ENCODE results near the gene AGFG1. TPM values are rescaled to one million over a fixed set of nuclear protein-coding genes. Genes with fewer than 3 reads are reported as not detected.

AGFG1 gene
- total RNA-seq, 1 donor from 2014 or later, result 49.5 TPM

GRCh38 chr2:227455200-227455599 lies 16.8 kb upstream of the AGFG1 start:
- no peak for DNase-seq (ENCODE audit: low spot score)
- no peaks in the 10 kb centered on the region for H3K4me1 Mint-ChIP-seq (ENCODE audit: low read depth)
- TF ChIP-seq CTCF (IDR thresholded peaks at IDR 0.05), result no peak
- H3K27me3 Mint-ChIP-seq (ENCODE audit: low read depth), result no peaks in the 10 kb centered on the region
- H3K27ac Mint-ChIP-seq (ENCODE audit: unreplicated experiment), result no peak overlapping the region
- no peaks in the 10 kb centered on the region for H3K9me3 Mint-ChIP-seq (ENCODE audit: low read depth)
- no peaks in the 10 kb centered on the region for H3K36me3 Mint-ChIP-seq (ENCODE audit: low read depth)
- H3K4me3 Mint-ChIP-seq (ENCODE audit: unreplicated experiment), result no peak overlapping the region

GRCh38 chr2:227456102-227456501 lies 15.9 kb upstream of the AGFG1 start:
- H3K4me3 Mint-ChIP-seq (ENCODE audit: unreplicated experiment), result no peak overlapping the region
- no peaks in the 10 kb centered on the region for H3K9me3 Mint-ChIP-seq (ENCODE audit: low read depth)
- H3K4me1 Mint-ChIP-seq (ENCODE audit: low read depth), result no peaks in the 10 kb centered on the region
- no peaks in the 10 kb centered on the region for H3K27me3 Mint-ChIP-seq (ENCODE audit: low read depth)
- H3K27ac Mint-ChIP-seq (ENCODE audit: unreplicated experiment), result no peak overlapping the region
- DNase-seq (ENCODE audit: low spot score), result no peak
- no peaks in the 10 kb centered on the region for H3K36me3 Mint-ChIP-seq (ENCODE audit: low read depth)
- TF ChIP-seq CTCF (IDR thresholded peaks at IDR 0.05), result no peak

- TF ChIP-seq CTCF (IDR thresholded peaks at IDR 0.05), result no peak
- H3K27ac Mint-ChIP-seq (ENCODE audit: unreplicated experiment), result no peak overlapping the region
These were observed 15.2 kb upstream of the AGFG1 start for GRCh38 chr2:227456772-227457171.

GRCh38 chr2:227460070-227460485 lies 11.9 kb upstream of the AGFG1 start:
- Mint-ChIP-seq H3K36me3 (ENCODE audit: low read depth) (no peaks in the 10 kb centered on the region), H3K4me3 (ENCODE audit: unreplicated experiment) (no peak overlapping the region), H3K4me1 (ENCODE audit: low read depth) (peaks cover 3% of the 10 kb centered on the region), H3K27me3 (ENCODE audit: low read depth) (no peaks in the 10 kb centered on the region), H3K27ac (ENCODE audit: unreplicated experiment) (no peak overlapping the region), H3K9me3 (ENCODE audit: low read depth) (no peaks in the 10 kb centered on the region)
- DNase-seq (ENCODE audit: low spot score), result no peak
- TF ChIP-seq CTCF (IDR thresholded peaks at IDR 0.05), result no peak

More at GRCh38 chr2:227456772-227457171, 15.2 kb upstream of the AGFG1 start:
- Mint-ChIP-seq H3K4me3 (ENCODE audit: unreplicated experiment) (no peak overlapping the region), H3K9me3 (ENCODE audit: low read depth) (no peaks in the 10 kb centered on the region), H3K36me3 (ENCODE audit: low read depth) (no peaks in the 10 kb centered on the region), H3K27me3 (ENCODE audit: low read depth) (no peaks in the 10 kb centered on the region), H3K4me1 (ENCODE audit: low read depth) (no peaks in the 10 kb centered on the region)
- no peak for DNase-seq (ENCODE audit: low spot score)

- no peak for TF ChIP-seq CTCF (IDR thresholded peaks at IDR 0.05)
- Mint-ChIP-seq H3K9me3 (ENCODE audit: low read depth) (no peaks in the 10 kb centered on the region), H3K4me3 (ENCODE audit: unreplicated experiment) (no peak overlapping the region), H3K36me3 (ENCODE audit: low read depth) (no peaks in the 10 kb centered on the region), H3K27me3 (ENCODE audit: low read depth) (no peaks in the 10 kb centered on the region), H3K4me1 (ENCODE audit: low read depth) (peaks cover 5% of the 10 kb centered on the region), H3K27ac (ENCODE audit: unreplicated experiment) (no peak overlapping the region)
- no peak for DNase-seq (ENCODE audit: low spot score)
These were observed 11.1 kb upstream of the AGFG1 start for GRCh38 chr2:227460833-227461232.
